MM.1S (cell line): ENCODE measurements around the gene TGFBR3.

ENCODE experiments used
- EZH2 ChIP-seq: fragments of 300-600 bp; sonication (generic); optimal IDR thresholded peaks from 2 replicates; pipeline ENCODE3; 2017; ENCODE audit warnings: low read depth, mild to moderate bottlenecking, antibody characterized with exemption, low read length, mixed read lengths
- EZH2phosphoT487 ChIP-seq: fragments of 300-600 bp; sonication (generic); IDR thresholded peaks from 2 replicates; pipeline ENCODE4 v1.6.1; 2018; ENCODE audit warnings: antibody characterized with exemption, low read length
- TF ChIP-seq, protein P1 (sequence below): fragments of 300-600 bp; sonication (generic); IDR thresholded peaks from 2 replicates; pipeline ENCODE4 v1.5.1; 2016; ENCODE audit warnings: antibody characterized with exemption, low read length, mixed read lengths

DNA sequence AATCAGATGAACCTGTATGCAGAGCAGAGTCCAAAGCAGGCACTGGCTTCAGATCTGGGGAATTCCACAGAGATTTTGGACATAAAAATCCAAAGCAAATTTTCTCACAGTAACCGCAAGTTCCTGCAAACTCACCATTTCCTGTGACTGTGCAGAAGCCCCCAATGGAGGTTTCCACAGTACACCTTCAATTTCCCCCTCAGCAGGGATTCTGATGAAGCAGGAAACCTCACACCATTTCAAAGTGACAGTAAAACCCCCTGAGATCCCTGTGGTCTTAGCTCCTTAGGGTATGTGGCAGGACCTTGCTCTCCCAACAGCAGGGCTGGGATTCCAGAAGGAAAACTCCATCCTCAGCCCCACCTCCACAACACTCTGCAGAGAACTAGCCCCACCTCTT lies 6.0 kb upstream of the TGFBR3 start:
- no peak for TF ChIP-seq EZH2phosphoT487
- TF ChIP-seq, protein P1, sequence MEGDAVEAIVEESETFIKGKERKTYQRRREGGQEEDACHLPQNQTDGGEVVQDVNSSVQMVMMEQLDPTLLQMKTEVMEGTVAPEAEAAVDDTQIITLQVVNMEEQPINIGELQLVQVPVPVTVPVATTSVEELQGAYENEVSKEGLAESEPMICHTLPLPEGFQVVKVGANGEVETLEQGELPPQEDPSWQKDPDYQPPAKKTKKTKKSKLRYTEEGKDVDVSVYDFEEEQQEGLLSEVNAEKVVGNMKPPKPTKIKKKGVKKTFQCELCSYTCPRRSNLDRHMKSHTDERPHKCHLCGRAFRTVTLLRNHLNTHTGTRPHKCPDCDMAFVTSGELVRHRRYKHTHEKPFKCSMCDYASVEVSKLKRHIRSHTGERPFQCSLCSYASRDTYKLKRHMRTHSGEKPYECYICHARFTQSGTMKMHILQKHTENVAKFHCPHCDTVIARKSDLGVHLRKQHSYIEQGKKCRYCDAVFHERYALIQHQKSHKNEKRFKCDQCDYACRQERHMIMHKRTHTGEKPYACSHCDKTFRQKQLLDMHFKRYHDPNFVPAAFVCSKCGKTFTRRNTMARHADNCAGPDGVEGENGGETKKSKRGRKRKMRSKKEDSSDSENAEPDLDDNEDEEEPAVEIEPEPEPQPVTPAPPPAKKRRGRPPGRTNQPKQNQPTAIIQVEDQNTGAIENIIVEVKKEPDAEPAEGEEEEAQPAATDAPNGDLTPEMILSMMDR: no peak
- no peak for TF ChIP-seq EZH2
